ENCODE data around the gene VPS52.
"Not testable (repeated sequence)": the region's sequence is repeated elsewhere in the genome, so short reads cannot be mapped to it uniquely, and the experiment has no call there.

VPS52 gene

DNA sequence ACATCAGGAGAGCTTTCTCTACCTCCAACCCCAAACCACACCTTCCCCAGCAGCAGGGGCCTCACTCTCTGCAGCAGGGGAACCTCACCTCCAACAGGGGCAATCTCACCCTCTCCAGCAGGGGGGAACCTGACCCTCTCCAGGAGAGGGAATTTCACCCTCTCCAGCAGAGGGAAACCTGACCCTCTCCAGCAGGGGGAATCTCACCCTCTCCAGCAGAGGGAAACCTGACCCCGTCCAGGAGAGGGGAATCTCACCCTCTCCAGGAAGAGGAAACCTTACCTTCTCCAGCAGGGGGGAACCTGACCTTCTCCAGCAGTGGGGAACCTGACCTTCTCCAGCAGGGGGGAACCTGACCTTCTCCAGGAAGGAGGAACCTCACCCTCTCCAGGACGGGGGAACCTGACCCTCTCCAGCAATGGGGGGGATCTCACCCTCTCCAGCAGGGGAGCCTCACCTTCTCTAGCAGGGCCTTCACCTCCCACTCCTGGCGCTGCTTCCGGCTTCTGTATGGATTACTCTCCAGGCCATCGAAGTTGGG, 8.4 kb upstream of the VPS52 start:
- Mint-ChIP-seq H3K27ac (peak overlapping the region; percentile 85), H3K4me1 (peaks cover 28 to 56% of the 10 kb centered on the region in 2 donors), H3K36me3 (peaks cover 36 to 42% of the 10 kb centered on the region in 2 donors), H3K4me3 (no peak overlapping the region), H3K9me3 (no peaks in the 10 kb centered on the region), H3K27me3 (no peaks in the 10 kb centered on the region)
- ATAC-seq (replicated peaks) (no peak), DNase-seq (no peak)

DNA sequence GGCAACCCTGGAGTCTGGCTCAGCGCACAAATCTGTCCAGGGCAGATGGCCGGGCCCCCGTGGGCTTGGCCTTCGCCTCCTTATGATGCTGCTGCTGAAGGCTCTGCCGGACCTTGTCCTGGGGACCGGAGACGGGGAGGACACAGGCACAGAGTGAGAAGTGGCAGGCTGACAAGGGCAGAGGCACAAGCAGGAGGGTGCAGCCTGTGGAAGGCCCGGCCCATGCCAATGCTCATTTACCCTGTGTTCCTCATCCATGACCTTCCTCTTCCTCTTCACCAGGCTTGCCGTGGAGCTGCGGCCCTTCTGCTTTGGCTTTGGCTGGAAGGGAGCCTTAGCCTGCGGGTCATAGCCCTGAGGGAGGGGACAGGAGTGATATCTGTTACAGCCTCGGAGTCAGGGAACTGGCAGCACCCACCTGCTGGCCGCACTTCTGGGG, 7.6 kb upstream of the VPS52 start:
- Mint-ChIP-seq H3K4me1 (peaks cover 36 to 63% of the 10 kb centered on the region in 2 donors), H3K27ac (peak overlapping the region; percentile 69), H3K36me3 (peaks cover 43 to 48% of the 10 kb centered on the region in 2 donors), H3K27me3 (no peaks in the 10 kb centered on the region), H3K4me3 (no peak overlapping the region), H3K9me3 (no peaks in the 10 kb centered on the region)
- no peak for ATAC-seq (replicated peaks)
- no peak for DNase-seq

DNA sequence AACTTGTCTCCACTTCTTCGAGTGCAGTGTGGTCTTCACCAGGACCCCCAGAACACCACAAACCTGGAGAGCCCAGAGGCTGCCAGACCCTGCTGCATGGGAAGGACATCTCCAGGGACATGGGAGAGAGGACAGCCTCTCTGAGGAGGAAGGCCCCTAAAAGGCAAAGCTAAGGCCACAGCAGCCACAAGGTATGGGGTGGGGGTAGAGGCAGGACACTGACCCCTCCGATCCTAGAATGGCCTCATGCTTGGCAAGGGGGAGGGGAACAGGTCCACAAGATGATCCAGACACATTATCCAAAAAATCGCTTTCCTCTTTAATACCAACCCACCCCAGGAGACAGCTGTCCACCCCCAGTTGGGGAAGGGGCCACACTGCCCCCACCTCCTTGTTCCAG, 7.1 kb upstream of the VPS52 start:
- Mint-ChIP-seq H3K27me3 (no peaks in the 10 kb centered on the region), H3K4me1 (peaks cover 38 to 68% of the 10 kb centered on the region in 2 donors), H3K9me3 (no peaks in the 10 kb centered on the region), H3K36me3 (peaks cover 44 to 50% of the 10 kb centered on the region in 2 donors), H3K4me3 (no peak overlapping the region), H3K27ac (peak overlapping the region; percentile 82)
- DNase-seq (no peak), ATAC-seq (replicated peaks) (no peak)

DNA sequence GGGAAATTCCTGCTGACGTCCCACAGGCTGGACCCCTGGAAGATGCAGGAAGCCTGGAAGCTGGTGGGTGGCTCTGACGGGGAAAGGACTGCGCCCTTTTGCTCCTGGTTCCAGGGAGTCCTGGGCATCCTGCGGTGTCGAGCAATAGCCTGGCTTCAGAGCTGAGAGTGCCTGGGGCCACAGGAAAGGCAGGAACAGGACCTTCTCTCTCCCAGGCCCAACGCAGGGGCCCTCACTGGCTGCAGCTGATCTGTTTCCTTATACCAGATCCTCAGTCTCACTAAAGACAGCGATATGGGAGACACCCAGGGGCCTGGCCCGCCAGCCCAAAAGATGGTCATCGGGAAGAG, 6.7 kb upstream of the VPS52 start:
- peak overlapping the region; percentile 82 for H3K27ac Mint-ChIP-seq

DNA sequence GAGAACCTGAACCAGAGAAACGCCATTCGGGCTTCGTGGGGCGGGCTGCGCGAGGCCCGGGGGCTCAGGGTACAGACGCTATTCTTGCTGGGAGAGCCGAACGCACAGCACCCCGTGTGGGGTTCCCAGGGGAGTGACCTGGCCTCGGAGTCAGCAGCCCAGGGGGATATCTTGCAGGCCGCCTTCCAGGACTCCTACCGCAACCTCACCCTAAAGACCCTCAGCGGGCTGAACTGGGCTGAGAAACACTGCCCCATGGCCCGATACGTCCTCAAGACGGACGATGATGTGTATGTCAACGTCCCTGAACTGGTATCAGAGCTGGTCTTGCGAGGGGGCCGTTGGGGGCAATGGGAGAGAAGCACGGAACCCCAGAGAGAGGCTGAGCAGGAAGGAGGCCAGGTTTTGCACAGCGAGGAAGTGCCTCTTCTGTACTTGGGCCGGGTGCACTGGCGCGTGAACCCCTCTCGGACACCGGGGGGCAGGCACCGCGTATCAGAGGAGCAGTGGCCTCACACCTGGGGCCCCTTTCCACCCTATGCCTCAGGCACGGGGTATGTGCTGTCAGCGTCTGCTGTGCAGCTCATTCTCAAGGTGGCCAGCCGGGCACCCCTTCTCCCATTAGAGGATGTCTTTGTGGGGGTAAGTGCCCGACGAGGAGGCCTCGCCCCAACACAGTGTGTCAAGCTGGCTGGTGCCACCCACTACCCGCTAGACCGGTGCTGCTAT, 6.2 kb upstream of the VPS52 start:
- Mint-ChIP-seq H3K4me1 (peaks cover 41 to 77% of the 10 kb centered on the region in 2 donors), H3K27ac (peak overlapping the region; percentile 97), H3K9me3 (no peaks in the 10 kb centered on the region), H3K4me3 (peak overlapping the region; percentile 89 to 99), H3K27me3 (no peaks in the 10 kb centered on the region), H3K36me3 (peaks cover 53 to 58% of the 10 kb centered on the region in 2 donors)
- DNase-seq, result peak; percentile 27
- ATAC-seq (replicated peaks), result peak; percentile 30 to 31

More for the DNA sequence above, 6.7 kb upstream of the VPS52 start:
- peaks cover 48 to 55% of the 10 kb centered on the region in 2 donors for H3K36me3 Mint-ChIP-seq
- H3K4me3 Mint-ChIP-seq, result peak overlapping the region in 1 of 2 donors; percentile 99
- DNase-seq, result no peak
- H3K27me3 Mint-ChIP-seq, result no peaks in the 10 kb centered on the region
- H3K4me1 Mint-ChIP-seq, result peaks cover 39 to 72% of the 10 kb centered on the region in 2 donors
- ATAC-seq (replicated peaks), result no peak
- no peaks in the 10 kb centered on the region for H3K9me3 Mint-ChIP-seq

DNA sequence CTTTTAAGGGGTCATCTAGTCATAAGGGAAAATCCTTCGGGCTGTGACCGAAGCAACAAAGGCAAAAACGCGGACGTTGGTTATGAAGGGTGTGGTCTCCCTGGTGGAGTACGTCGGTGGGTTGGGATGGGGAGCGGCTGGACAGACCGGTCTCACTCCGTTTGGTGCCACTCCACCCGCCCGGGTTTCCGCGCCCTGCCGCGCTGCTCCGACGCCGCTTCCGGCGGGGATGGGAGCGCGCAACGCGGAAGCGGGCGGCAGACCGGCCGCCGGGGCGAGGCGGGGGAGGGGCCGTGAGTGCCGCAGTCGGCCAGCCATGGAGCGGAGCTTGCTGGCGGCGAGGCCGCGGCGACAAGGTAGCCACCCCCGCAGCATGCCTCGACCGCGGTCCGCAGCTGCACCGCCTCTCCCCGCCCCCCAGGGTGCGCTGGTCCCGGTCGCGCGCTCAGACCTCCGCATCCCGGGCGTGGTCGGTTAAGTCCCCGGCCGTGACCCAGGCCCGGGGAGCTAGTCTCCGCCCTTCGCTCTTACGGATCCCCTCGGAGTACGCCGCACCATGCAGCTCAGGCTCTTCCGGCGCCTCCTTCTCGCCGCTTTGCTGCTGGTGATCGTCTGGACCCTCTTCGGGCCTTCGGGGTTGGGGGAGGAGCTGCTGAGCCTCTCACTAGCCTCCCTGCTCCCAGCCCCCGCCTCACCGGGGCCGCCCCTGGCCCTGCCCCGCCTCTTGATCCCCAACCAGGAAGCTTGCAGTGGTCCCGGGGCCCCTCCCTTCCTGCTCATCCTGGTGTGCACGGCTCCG, 5.4 kb upstream of the VPS52 start, which contains the start of gene B3GALT4:
TSS of gene B3GALT4 (plus strand) at position 260 of the 799 bp plus-strand sequence. CDS start at position 557, 297 bp downstream.
- no peaks in the 10 kb centered on the region for H3K27me3 Mint-ChIP-seq
- peak within 1 kb of the TSS; percentile 100 for H3K27ac Mint-ChIP-seq
- ATAC-seq (replicated peaks), result peak; percentile 76 to 79
- DNase-seq, result peak; percentile 86
- no peaks in the 10 kb centered on the region for H3K9me3 Mint-ChIP-seq
- H3K4me1 Mint-ChIP-seq, result peaks cover 44 to 82% of the 10 kb centered on the region in 2 donors
- H3K4me3 Mint-ChIP-seq, result peak within 1 kb of the TSS; percentile 99
- peaks cover 58 to 59% of the 10 kb centered on the region in 2 donors for H3K36me3 Mint-ChIP-seq

DNA sequence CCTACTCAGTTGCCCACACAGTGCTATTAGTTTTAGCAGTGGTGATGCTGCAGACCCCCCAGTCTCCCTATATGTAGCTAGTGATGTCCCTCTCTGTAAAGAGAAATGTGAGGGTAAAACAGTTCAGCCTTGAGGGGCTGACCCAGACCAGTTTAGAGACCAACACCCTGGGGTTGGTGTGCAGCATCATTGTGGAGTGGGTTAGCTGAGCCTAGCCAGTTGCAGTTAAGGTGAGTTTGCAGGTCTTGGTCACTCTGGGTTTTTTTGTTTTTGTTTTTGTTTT, 4.8 kb upstream of the VPS52 start:
- ATAC-seq (replicated peaks) (peak in 1 of 2 donors; percentile 1), DNase-seq (no peak)
- Mint-ChIP-seq H3K9me3 (no peaks in the 10 kb centered on the region), H3K4me1 (peaks cover 44 to 82% of the 10 kb centered on the region in 2 donors), H3K36me3 (peaks cover 59 to 61% of the 10 kb centered on the region in 2 donors), H3K4me3 (peak overlapping the region; percentile 99), H3K27ac (peak overlapping the region; percentile 100), H3K27me3 (no peaks in the 10 kb centered on the region)

DNA sequence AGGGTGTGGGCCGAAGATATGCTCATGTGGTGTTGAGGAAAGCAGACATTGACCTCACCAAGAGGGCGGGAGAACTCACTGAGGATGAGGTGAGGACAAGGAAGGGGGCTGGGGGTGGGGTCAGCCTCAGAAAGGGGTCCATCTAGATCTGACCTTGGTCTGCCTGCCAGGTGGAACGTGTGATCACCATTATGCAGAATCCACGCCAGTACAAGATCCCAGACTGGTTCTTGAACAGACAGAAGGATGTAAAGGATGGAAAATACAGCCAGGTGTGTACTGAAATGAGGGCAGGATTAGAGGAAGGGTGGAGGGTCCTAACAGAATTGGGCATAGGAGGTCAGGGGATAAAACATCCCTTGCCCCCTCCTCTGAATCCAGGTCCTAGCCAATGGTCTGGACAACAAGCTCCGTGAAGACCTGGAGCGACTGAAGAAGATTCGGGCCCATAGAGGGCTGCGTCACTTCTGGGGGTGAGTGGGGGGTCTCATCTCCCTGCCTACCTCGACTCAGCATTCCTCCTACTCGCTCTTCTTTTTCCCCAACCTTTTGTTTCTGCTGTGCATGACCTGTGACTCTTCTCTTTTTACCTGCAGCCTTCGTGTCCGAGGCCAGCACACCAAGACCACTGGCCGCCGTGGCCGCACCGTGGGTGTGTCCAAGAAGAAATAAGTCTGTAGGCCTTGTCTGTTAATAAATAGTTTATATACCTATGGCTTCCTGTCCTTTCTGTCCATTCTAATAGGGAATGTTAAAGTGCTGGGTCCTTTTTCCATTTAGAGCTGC, 4.3 kb upstream of the VPS52 start:
- Mint-ChIP-seq H3K4me3 (peak overlapping the region; percentile 99), H3K36me3 (peaks cover 59 to 61% of the 10 kb centered on the region in 2 donors), H3K4me1 (peaks cover 40 to 82% of the 10 kb centered on the region in 2 donors), H3K27ac (peak overlapping the region; percentile 100)
- not testable (repeated sequence) for H3K27me3 Mint-ChIP-seq; DNase-seq; H3K9me3 Mint-ChIP-seq; ATAC-seq (replicated peaks)

DNA sequence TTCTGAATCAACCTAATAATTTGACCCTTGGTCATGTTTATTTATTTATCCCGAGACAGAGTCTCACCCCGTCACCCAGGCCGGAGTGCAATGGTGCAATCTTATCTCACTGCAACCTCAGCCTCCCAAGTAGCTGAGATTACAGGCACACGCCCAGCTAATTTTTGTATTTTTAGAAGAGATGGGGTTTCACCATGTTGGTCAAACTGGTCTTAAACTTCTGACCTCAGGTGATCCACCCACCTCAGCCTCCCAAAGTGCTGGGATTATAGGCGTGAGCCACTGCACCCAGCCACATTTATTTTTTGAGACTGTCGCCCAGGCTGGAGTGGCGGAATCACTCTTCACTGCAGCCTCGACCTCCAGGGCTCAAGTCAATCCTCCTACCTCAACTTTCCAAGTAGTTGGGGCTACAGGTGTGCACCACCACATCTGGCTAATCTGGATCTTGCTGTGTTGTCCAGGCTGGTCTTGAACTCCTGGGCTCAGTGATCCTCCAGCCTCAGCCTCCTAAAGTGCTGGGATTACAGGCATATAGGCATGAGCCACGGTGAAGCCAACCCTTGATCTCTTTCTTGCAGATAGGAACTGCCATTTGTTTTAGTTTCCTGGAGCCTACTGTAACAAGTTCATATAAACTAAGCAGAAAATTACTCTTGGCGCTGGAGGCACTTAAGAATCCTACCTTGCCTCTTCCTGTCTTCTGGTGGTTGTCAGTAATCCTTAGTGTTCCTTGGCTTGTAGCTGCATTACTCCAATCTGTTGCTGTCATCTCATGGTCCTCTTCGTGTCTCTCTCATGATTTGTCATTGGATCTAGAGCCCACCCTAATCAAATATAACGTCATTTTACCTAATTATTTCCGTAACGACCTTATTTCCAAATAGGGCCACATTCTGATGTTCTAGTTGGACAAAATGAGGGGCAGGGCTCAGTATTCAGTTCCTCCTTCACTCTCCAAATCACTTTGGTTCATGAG, 2.5 kb upstream of the VPS52 start:
- Mint-ChIP-seq H3K27me3 (no peaks in the 10 kb centered on the region), H3K9me3 (no peaks in the 10 kb centered on the region), H3K4me3 (peak overlapping the region; percentile 99), H3K4me1 (peaks cover 46 to 77% of the 10 kb centered on the region in 2 donors), H3K27ac (peak overlapping the region; percentile 100), H3K36me3 (peaks cover 56 to 66% of the 10 kb centered on the region in 2 donors)
- DNase-seq, result no peak
- no peak for ATAC-seq (replicated peaks)

DNA sequence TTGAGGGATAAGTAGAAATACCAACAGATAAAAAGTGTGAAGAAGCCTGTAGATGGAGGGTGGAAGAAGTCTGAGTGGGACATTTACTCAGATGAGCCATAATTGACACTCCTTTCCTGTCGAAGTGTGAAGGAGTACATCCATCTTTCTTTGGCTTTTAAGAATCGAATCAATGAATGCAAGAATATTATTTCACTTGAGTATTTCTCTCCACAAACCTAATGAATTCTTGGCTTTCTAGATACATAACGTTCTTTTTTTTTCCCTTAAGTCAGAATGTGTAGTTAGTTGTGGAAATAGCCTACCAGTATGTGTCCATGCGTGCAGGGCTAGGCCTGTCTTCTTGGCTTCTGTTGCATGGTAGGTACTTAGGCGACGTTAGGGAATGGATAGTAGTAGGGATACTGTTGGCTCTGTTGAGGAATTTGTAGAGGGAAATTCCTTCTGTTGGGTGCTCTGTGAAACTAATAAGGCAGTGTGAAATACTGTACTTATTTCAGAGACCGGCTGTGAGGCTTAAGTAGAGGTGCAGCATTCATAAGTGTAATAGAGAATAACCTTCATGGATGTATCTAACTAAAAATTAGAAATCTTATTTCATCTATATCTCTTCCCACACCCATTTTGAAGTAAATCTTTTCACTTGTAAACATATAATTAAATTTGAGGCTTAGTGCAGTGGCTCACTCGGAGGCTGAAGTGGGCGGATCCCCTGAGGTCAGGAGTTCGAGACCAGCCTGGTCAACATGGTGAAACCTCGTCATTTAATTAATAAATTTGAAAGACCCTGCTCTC, 1.6 kb upstream of the VPS52 start:
- Mint-ChIP-seq H3K27me3 (no peaks in the 10 kb centered on the region), H3K9me3 (no peaks in the 10 kb centered on the region), H3K27ac (peak overlapping the region; percentile 100), H3K4me3 (peak overlapping the region; percentile 99), H3K36me3 (peaks cover 58 to 71% of the 10 kb centered on the region in 2 donors), H3K4me1 (peaks cover 46 to 68% of the 10 kb centered on the region in 2 donors)
- ATAC-seq (replicated peaks) (no peak), DNase-seq (no peak)

DNA sequence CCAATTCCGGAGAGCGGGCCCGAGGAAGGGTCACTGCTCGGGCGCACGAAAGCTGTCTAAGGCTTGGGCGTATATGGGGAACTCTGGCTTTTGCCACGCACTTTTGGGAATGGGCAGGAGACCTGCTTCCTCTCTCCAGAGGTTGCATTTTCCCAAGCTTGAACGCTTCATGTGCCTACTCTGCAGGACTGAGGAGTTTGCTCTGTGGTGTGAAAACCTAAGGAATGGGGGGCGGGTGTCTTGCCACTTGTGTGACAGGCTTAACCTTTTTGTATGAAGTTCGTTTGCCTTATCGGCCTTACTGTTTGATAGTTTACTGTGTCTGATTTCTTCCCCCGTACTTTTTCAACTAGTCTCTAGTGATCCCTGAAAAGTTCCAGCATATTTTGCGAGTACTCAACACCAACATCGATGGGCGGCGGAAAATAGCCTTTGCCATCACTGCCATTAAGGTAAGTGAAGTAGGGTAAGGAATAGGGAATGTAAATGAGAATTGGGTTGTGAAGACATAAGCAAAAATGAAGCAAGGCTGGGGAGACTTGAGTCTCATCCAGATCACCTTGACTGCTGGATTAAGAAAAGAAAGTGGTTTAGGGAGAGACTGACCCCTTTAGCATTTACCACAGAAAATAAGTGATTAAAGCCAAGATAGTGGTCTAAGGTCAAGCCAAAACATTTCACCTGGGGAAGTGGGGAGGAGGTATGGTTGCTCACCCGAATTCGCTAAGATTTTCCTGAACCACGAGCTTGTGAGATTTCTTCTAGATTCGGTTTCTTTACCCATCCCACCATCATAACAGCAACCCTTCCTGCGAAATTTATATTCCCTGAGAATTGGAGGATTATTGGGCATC, 826 bp upstream of the VPS52 start:
- Mint-ChIP-seq H3K4me1 (peaks cover 42 to 66% of the 10 kb centered on the region in 2 donors), H3K4me3 (peak overlapping the region; percentile 99), H3K27ac (peak overlapping the region; percentile 100), H3K36me3 (peaks cover 61 to 78% of the 10 kb centered on the region in 2 donors), H3K9me3 (no peaks in the 10 kb centered on the region), H3K27me3 (no peaks in the 10 kb centered on the region)
- ATAC-seq (replicated peaks) (peak; percentile 8 to 10), DNase-seq (no peak)

DNA sequence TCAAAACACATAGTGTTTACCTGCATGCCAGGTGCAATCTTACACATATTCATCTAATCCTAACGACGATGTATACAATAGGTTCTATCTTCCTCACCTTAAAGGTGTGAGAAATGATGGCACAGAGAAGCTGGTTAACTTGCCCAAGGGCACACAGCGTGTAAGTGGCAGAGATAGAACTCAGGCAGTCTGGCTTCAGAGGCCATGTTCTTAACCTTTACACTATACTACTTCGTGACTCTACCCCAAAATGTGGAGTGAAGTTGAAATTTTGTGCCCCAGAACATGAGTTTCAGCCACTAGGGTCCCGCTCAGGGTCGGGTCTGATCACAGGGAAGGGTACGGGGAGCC, 584 bp downstream of the VPS52 start:
- peaks cover 32 to 56% of the 10 kb centered on the region in 2 donors for H3K4me1 Mint-ChIP-seq
- no peaks in the 10 kb centered on the region for H3K27me3 Mint-ChIP-seq
- peak overlapping the region; percentile 99 for H3K4me3 Mint-ChIP-seq
- DNase-seq (no peak), ATAC-seq (replicated peaks) (peak; percentile 24 to 31)
- H3K9me3 Mint-ChIP-seq, result no peaks in the 10 kb centered on the region
- peaks cover 61 to 83% of the 10 kb centered on the region in 2 donors for H3K36me3 Mint-ChIP-seq
- peak overlapping the region; percentile 100 for H3K27ac Mint-ChIP-seq

All from stimulated activated naive B cell treated with anti-CD40 and anti-IgM and Interleukin-4, amounts not matched to agents 10 μg/mL and 1 μg/mL and 100 μg/mL, for 72 hours (primary cell).